DOHH2 (cell line): ENCODE measurements around the gene PPFIA4.

Source experiments
- EZH2phosphoT487 ChIP-seq: fragments of 200-600 bp; sonication (generic); IDR thresholded peaks from 2 replicates; pipeline ENCODE4 v1.6.1; 2017; ENCODE audit warnings: borderline replicate concordance, mild to moderate bottlenecking, antibody characterized with exemption, low read length, moderate library complexity, mixed read lengths
- TF ChIP-seq, protein P1 (sequence below): fragments of 200-600 bp; sonication (generic); IDR thresholded peaks from one replicate; pipeline ENCODE4 v1.5.1; 2014; ENCODE audit warnings: antibody characterized with exemption, mild to moderate bottlenecking, low read depth, low read length; ENCODE audit not compliant: poor library complexity, severe bottlenecking

DNA sequence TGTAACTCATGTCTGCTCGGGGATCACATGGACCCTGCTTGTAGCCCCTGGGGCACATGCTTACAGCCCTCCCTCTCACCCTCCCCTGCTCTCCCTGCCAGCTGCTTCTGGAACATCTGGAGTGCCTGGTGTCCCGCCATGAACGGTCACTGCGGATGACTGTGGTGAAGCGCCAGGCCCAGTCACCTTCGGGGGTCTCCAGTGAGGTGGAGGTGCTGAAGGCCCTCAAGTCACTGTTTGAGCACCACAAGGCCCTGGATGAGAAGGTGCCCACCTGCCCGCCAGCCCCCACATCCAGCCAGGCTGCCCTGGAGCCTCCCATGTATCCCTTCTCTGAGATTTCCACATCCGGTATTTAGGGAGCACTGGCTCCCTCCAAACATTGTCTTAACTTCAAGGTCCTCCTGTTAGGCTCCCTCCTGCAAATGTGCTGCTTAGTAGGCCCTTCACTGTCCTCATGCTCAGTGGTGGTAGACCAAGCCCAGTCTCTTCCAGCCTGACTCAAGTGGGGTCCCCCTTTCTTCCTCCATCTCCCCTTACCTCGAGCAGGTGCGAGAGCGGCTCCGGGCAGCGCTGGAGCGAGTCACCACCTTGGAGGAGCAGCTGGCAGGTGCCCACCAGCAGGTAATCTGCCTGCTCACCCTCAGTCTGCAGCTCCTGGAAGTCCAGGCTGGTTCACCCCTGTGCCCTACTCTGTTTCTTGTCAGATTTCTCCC is 17.7 kb downstream of the PPFIA4 start:
- TF ChIP-seq EZH2phosphoT487, result no peak
- TF ChIP-seq, protein P1, sequence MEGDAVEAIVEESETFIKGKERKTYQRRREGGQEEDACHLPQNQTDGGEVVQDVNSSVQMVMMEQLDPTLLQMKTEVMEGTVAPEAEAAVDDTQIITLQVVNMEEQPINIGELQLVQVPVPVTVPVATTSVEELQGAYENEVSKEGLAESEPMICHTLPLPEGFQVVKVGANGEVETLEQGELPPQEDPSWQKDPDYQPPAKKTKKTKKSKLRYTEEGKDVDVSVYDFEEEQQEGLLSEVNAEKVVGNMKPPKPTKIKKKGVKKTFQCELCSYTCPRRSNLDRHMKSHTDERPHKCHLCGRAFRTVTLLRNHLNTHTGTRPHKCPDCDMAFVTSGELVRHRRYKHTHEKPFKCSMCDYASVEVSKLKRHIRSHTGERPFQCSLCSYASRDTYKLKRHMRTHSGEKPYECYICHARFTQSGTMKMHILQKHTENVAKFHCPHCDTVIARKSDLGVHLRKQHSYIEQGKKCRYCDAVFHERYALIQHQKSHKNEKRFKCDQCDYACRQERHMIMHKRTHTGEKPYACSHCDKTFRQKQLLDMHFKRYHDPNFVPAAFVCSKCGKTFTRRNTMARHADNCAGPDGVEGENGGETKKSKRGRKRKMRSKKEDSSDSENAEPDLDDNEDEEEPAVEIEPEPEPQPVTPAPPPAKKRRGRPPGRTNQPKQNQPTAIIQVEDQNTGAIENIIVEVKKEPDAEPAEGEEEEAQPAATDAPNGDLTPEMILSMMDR, result no peak
